NCI-H82 treated with DMSO at 0.1 percent for 48 hours (cell line): ENCODE measurements around the gene HOXA13.

Source experiments
- DNase-seq: peaks from one replicate; lab custom pipeline; 2025; ENCODE audit not compliant: unreplicated experiment; lab: John Stamatoyannopoulos, UW

HOXA13 gene

GRCh38 chr7:27159266-27160144, 40.4 kb downstream of the HOXA13 start:
- no peak for DNase-seq

GRCh38 chr7:27158436-27159265, 41.2 kb downstream of the HOXA13 start:
- no peak for DNase-seq

GRCh38 chr7:27157702-27158431, 42.0 kb downstream of the HOXA13 start:
- no peak for DNase-seq

- DNase-seq: no peak
Observed at GRCh38 chr7:27156916-27157701, 42.8 kb downstream of the HOXA13 start.

GRCh38 chr7:27156508-27156898, 43.4 kb downstream of the HOXA13 start, which contains the start of gene HOXA7:
Gene HOXA7, minus strand, starts transcription at chr7:27156675. Its CDS starts 130 bp downstream, at chr7:27156545.
- peak; percentile 64 for DNase-seq

GRCh38 chr7:27155816-27156507, 43.9 kb downstream of the HOXA13 start:
- no peak for DNase-seq

- no peak for DNase-seq
Observed at GRCh38 chr7:27154901-27155815, 44.7 kb downstream of the HOXA13 start.

GRCh38 chr7:27154369-27154768, 45.5 kb downstream of the HOXA13 start:
- no peak for DNase-seq

GRCh38 chr7:27153526-27153925, 46.4 kb downstream of the HOXA13 start:
- DNase-seq: no peak

- DNase-seq: no peak
Observed at GRCh38 chr7:27152816-27153442, 47.0 kb downstream of the HOXA13 start.

- no peak for DNase-seq
Observed at GRCh38 chr7:27151931-27152815, 47.7 kb downstream of the HOXA13 start, which contains the start of gene HOXA3. Gene HOXA3, minus strand, starts transcription at chr7:27152583. Its CDS starts 41,943 bp downstream, at chr7:27110640.

- no peak for DNase-seq
Observed at GRCh38 chr7:27151341-27151930, 48.5 kb downstream of the HOXA13 start.

- peak; percentile 50 for DNase-seq
Observed at GRCh38 chr7:27150568-27151340, 49.1 kb downstream of the HOXA13 start.

GRCh38 chr7:27149842-27150567, 49.9 kb downstream of the HOXA13 start:
- DNase-seq: no peak
